GM10266 (cell line): ENCODE data around the gene TMEM52B.
"Not testable (repeated sequence)": the region's sequence is repeated elsewhere in the genome, so short reads cannot be mapped to it uniquely, and the experiment has no call there.

Experiments
- DNase-seq: peaks from one replicate; pipeline ENCODE4 v3.0.0; 2012; ENCODE audit errors: extremely low spot score
- TF ChIP-seq, protein P1 (sequence below): IDR thresholded peaks from 2 replicates; pipeline ENCODE4 v1.5.1; 2012; ENCODE audit warnings: mild to moderate bottlenecking, low read depth; ENCODE audit not compliant: control insufficient read depth, insufficient read depth; ENCODE audit errors: missing control alignments

TMEM52B gene

GRCh38 chr12:10184261-10184843 lies 5.5 kb downstream of the TMEM52B start:
- TF ChIP-seq, protein P1, sequence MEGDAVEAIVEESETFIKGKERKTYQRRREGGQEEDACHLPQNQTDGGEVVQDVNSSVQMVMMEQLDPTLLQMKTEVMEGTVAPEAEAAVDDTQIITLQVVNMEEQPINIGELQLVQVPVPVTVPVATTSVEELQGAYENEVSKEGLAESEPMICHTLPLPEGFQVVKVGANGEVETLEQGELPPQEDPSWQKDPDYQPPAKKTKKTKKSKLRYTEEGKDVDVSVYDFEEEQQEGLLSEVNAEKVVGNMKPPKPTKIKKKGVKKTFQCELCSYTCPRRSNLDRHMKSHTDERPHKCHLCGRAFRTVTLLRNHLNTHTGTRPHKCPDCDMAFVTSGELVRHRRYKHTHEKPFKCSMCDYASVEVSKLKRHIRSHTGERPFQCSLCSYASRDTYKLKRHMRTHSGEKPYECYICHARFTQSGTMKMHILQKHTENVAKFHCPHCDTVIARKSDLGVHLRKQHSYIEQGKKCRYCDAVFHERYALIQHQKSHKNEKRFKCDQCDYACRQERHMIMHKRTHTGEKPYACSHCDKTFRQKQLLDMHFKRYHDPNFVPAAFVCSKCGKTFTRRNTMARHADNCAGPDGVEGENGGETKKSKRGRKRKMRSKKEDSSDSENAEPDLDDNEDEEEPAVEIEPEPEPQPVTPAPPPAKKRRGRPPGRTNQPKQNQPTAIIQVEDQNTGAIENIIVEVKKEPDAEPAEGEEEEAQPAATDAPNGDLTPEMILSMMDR, result no peak
- no peak for DNase-seq

DNA sequence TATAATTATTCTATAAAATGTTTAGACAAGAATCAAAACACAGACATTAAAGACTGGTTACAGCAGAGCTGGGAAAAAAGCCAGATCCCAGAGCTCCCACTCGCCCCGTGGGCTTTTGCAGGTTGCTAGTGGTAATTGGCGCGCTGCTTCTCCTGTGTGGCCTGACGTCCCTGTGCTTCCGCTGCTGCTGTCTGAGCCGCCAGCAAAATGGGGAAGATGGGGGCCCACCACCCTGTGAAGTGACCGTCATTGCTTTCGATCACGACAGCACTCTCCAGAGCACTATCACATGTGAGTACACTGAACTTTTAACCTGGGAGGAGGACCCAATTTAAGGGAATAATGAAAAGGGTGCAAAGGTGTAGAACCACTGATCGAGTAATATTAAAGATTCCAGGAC lies 7.5 kb downstream of the TMEM52B start:
- TF ChIP-seq, protein P1, result no peak

DNA sequence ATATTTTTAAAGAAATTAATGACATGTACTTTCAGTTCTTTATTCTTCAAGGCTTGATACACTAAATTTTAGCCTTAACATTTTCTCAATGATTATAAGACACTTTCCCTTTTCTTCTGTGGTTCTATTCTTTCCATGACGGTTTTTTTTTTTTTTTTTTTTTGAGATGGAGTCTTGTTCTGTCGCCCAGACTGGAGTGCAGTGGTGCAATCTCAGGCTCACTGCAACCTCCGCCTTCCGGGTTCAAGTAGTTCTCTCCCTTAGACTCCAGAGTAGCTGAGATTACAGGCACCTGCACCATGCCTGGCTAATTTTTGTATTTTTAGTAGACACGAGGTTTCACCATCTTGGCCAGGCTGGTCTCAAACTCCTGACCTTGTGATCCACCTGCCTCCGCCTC lies 8.1 kb downstream of the TMEM52B start:
- not testable (repeated sequence) for DNase-seq

More for the DNA sequence above, 7.5 kb downstream of the TMEM52B start:
- no peak for DNase-seq

DNA sequence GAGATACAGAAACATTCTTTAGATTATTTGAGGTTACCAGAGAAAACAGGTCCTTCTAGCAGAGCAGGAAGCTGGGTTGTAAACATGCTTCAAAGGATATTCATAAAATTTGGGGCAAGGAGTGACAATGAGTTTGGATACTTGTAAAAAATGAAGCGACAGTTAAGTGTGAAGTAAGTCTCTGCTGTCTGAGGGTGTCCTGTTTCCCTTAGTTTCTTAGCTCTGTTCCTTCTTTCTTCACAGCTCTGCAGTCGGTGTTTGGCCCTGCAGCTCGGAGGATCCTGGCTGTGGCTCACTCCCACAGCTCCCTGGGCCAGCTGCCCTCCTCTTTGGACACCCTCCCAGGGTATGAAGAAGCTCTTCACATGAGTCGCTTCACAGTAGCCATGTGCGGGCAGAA lies 10.8 kb downstream of the TMEM52B start:
- no peak for DNase-seq
- TF ChIP-seq, protein P1, result no peak

DNA sequence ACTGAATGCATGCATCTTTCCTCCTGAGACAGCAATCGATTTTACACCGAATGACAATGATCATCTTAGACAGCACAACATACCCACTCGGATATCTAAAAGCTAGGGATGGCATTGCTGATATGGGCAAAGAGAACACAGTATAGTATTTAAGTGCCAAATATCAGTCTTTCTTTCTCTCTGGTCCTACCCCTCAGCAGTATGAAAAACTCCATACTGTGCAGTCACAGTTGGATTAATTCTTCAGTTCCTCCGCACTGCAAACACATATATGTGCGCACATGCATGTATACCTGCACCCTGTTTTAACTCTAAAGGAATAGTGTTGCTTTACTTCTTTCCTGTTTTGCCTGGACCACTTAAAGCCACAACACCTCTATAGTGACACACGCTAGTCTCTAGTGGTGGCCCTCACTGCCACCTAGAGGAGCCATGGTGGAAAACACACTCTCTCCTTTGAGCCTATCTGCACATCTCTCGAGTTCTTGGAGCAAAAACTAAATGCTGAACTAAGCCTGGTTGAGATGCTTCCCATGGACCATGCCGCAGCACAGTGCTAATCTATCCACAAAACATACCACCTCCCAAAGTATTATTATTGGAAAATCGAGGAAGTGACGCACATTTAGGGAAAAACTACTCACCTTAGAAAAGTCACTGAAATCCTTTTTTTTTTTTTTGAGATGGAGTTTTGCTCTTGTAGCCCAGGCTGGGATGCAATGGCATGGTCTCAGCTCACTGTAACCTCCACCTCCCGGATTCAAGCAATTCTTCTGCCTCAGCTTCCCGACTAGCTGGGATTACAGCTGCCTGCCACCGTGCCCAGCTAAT lies 11.9 kb downstream of the TMEM52B start:
- TF ChIP-seq, protein P1, result peak; percentile 79
- DNase-seq, result peak; percentile 77

GRCh38 chr12:10191865-10192264 lies 13.0 kb downstream of the TMEM52B start:
- no peak for DNase-seq
- TF ChIP-seq, protein P1, result no peak

GRCh38 chr12:10194160-10194670 lies 15.4 kb downstream of the TMEM52B start:
- DNase-seq, result no peak
- TF ChIP-seq, protein P1, result no peak
